DMS114 treated with DMSO at 0.1 percent for 48 hours (cell line): Measurements from ENCODE around the gene DCTPP1.

ENCODE experiments used
- DNase-seq: peaks from one replicate; lab custom pipeline; 2025; ENCODE audit not compliant: unreplicated experiment; lab: John Stamatoyannopoulos, UW

DCTPP1 gene

DNA sequence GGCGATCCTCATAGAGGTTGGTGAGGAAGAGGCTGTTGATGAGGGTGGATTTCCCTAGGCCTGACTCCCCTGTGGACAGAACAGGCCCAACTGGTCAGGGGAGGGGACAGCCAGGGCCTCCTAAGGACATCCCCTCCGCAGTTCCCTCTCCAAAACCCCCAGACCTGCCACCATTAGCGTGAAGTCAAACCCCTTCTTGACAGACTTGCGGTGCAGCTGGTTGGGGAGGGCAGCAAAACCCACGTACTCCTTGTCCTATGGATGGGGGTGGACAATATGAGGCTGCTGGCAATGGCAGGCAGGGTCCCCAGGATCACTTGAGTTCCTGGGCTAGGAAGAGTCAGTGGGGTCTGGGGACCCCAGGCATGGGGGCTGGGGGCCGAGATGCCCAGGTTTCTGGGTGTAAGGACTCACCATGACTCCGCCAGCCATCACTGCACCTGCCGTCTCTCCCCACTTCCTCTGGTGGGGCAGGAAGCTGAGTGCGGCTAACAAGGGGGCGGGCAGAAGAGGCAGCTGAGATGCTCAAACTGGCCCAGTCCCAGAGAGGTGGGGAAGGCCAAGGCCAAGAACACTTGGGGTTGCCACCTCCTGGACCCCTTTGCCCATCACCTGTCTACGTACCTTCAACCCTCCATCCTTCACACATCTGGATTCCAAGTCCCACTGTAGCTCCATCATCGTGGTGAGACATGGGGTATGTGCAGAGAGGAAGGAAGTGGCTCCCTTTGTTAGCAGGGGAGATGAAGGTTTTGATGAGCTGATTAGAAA lies 47.5 kb downstream of the DCTPP1 start, which contains the start of gene SEPTIN1:
TSS of gene SEPTIN1 (minus strand) at position 451 of the 771 bp plus-strand sequence. CDS start at position 432, 19 bp downstream.
- DNase-seq: no peak

DNA sequence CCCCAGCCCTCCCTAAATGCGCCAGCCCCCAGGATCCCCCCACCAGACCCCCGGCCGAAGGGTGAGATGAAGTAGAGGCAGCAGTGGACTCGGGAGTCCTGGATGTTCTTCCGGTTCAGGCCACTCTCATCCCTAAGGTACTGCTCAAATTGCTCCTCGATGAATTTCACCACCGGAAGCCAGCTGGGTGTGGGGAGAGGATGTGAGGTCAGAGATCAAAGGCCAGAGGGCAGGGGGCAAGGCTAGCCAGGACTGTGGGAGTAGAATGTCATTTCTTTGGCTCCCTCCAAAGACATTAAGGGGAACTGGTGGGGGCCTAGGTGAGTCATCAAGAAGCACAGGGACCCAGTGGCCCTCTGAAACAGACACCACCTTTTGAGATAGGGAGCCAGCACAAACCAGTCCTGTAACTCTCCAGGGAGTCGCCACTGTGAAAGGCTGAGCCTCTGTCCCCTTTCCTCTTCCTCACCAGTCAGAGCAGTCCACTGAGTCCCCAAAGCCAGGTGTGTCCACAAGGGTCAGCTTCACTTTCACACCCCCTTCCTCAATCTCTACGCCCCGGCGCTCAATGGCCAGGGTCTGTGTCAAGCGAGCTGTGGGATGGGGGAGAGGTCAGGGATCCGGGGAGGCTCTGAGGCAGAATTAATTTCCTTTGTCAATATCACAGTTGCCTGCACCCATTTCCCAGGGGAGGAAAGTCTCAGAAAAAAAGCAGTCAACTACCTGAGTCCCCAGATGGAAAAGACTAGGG lies 48.4 kb downstream of the DCTPP1 start:
- no peak for DNase-seq

DNA sequence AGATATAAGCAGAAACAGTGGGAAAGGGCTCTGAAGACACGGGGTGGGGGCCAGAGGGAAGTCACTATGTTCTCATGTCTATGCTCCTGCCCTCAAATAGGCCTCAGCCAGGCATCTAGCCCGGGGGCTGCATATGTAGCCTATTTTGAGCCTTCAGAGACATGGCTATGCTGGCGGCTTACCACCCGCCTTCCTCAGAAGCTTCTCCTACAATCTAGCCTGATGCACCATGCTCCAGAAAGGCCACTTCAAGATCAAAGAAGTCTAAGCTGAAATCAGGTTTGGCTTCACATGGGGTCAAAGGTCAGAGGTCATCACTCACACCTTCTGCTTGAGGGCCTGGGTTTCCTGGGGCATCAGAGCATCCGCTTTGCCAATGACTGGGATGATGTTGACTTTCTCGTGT lies 49.0 kb downstream of the DCTPP1 start:
- no peak for DNase-seq

DNA sequence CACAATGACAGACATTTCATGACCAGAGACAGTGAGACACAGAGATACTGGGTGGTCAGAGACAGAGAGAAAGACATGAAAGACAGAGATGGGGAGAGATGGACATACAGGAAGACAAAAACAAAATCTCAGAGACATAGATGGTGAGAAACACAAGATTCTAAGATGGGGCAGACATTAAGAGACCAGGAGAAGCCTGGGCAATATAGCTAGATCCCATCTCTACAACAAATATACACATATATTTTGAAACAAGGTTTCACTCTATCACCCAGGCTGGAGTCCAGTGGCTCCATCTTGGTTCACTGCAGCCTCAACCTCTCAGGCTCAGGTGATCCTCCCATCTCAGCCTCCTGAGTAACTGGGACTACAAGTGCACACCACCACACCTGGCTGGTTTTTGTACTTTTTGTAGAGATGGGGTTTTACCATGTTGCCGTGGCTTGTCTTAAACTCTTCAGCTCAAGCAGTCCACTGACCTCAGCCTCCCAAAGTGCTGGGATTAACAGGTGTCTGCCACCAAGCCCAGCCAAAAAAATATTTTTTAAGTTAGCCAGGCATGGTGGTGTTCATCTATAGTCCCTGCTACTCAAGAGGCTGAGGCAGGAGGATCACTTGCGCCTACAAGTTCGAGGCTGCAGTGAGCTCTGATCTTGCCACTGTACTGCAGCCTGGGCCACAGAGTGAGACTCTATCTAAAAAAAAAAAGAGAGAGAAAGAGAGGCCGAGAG lies 49.6 kb downstream of the DCTPP1 start:
- no peak for DNase-seq

DNA sequence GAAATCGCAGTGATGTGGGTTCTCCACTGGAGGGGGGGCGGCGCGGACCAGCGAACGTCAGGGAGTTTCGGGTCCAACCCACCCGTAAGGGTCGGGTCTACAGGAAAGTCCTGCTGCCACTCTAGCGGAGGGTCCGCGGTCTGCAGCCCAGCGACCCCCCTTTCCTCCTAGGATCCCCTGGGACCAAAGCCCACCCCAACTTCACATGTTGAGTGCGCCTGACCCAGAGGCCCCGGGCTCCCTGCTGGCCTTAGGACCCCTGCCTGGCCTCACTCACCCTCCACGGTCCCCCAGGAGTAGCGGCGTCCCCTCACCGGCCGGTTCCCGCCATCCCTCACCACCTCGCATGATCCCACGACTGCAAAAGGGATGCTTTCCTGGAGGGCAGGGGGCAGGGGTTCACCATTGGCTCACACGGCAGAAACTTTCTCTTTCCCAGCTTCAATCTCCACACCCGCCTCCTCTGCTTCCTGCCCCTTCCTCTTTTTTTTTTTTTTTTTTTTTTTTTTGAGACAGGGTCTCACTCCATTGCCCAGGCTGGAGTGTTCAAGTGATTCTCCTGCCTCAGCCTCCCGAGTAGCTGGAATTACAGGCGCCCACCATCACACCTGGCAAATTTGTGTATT lies 50.6 kb downstream of the DCTPP1 start:
- no peak for DNase-seq

DNA sequence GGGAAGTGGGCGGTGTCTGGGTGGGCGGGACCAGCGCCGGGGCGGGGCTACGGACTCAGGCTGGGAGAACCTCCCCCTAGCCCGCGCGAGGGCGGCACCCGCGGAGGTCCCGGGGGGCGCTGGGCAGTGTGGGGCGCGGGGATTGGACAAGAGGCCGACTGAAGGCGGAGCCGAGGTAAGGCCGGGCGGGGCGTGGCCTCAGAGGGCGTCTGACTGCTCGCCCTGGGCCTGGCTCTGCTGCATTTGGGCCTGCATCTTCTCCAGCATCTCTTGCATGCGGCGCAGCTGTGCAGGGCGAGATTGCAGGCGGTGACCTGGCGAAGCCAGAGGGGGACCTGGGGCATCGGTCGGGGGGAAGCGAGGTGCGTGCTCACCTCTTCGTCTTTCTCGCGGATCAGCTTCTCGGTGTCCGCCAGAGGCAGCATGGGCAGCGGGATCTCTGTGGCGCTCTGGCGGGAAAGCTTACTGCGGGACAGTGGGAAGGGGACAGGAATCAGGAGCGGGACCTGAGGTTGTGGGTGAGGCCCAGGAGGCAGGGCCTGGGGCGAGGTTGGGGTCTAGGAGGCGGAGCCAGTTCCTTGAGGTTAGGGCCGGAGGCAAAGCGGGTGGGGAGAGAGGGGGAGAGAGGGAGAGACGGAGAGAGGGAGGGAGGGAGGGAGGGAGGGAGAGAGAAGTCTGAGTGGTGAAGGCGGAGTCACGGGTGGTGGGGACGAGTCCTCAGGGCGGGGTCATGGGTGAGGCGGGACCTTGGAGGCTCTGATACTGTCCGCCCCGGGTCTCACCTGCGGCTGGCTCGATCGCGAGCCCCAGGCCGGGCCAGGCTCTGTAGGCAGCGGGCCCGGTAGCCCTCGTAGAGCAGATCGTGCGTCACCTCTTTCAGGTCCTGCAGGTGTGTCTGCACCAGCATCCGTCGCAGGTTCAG lies 51.3 kb downstream of the DCTPP1 start:
- peak; percentile 88 for DNase-seq

DNA sequence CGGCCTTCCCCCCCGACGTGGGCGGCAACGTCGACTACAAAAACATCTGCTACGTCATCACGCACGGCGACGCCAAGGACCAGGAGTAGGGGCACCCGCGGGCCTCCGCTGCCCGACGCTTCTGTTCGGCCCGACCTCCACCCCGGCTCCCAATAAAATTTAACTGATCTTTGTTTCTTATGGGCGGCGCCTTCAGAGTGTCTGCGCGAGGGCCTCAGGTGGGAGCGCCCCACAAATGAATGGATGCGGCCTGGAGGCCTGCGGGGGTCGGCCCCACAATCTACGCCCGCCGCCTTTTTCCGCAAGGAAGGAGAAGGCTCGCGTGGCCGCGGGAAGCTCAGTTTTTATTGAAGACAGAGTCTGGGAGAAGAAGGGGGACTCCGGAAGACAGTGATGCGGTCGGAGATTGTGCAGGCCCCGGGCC lies 52.0 kb downstream of the DCTPP1 start:
- peak; percentile 84 for DNase-seq

DNA sequence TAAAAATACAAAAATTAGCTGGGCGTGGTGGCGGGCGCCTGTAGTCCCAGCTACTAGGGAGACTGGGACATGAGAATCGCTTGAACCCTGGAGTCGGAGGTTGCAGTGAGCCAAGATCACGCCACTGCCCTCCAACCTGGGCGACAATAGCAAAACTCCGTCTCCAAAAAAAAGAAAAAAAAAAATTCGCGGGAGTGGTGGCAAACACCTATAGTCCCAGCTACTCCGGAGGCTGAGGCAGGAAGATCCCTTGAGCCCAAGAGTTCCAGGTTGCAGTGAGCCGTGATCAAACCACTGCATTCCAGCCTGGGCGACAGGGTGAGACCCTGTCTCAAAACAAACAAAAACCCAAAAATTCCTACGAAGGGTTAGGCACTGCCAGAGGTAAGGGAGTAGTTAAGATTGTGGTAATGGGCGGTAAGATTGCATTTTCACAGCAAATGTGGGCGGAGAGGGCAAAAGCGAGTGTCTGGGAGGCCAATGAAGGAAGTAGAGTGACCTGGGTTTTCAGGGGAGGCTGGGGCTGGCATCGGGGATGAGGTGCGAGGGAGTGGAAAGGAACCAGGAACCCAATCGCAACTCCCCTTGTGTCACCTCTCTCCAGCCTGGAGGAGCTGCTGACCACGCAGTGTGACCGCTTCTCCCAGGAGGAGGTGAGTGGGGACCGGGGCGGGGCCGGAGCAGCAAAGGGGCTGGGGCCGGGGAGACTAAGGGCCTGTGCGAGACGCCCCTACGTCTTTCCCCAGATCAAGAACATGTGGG lies 52.6 kb downstream of the DCTPP1 start:
- DNase-seq: no peak

DNA sequence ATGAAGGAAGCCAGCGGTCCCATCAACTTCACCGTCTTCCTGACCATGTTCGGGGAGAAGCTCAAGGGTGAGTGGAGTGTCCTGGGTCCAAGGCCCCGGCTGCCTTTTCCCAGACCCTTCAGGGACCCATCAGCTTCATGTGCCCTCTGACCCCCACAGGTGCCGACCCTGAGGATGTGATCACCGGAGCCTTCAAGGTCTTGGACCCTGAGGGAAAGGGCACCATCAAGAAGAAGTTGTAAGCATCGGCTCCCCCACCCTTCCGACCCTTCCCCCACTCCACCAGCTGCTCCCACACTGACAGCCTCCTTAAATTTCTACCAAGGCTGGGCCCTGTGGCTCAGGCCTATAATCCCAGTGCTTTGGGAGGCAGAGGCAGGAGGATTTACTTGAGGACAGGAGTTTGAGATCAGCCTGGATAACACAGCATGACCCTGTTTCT lies 53.3 kb downstream of the DCTPP1 start:
- DNase-seq: no peak

DNA sequence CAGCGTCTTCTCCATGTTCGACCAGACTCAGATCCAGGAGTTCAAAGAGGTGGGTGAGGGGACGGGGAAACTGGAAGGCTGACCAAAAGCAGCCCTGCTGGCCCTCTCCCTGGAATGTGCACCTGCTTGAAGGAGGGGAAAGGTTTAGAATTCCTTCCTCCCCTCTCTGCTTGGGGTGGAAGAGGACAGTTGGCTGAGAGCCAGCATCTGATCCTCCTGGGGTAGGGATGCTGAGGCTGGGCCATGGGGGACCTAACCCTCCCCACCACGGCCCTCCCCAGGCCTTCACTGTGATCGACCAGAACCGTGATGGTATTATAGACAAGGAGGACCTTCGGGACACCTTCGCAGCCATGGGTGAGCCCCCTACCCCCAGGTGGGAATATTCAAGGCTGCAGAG lies 54.0 kb downstream of the DCTPP1 start:
- DNase-seq: no peak

DNA sequence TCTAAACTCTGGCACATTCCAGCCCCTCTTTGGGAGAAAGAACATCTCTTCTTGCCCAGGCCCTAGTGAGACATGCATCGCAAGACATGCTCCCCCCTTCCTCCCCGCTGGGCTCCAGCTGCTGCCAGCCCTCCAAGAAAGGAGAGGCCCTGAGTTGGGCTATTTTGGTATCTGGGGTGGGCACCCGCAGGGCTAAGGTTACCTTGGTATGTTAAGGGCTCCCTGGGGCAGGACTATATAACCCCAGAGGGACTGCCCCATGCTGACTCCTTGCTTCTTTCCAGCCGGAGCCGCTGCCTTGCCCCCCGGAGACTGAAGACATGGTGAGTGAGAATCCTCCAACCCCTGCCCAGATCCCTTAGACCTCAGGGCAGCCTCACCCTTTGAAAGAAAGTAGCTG lies 55.3 kb downstream of the DCTPP1 start, which contains the start of gene MYL11:
TSS of gene MYL11 (plus strand) at position 265 of the 400 bp plus-strand sequence. CDS start at position 321, 56 bp downstream.
- DNase-seq: no peak
